Thoracic aorta (tissue), 2 donors: ENCODE measurements around the gene TIMM8A. TPM values are rescaled to one million over a fixed set of nuclear protein-coding genes. Genes with fewer than 3 reads are reported as not detected.

ENCODE experiments used
- ATAC-seq: fragments of 150-250 bp; one replicate; pipeline ENCODE4 v1.8.0; 2017; ENCODE audit warnings: low read depth; ENCODE audit not compliant: insufficient number of reproducible peaks, low FRiP score
- DNase-seq: peaks from one replicate; pipeline ENCODE4 v3.0.0-alpha.2; 2020; ENCODE audit warnings: low spot score
- H3K27ac ChIP-seq, 2 donors: fragments of 200-600 bp; sonication (generic); 1 replicate in 1 of 2; 2 replicates in 1 of 2; pipeline ENCODE4 v1.5.1; 2016; ENCODE audit warnings: mild to moderate bottlenecking in 2 of 2, moderate library complexity in 2 of 2
- H3K27me3 ChIP-seq: fragments of 200-600 bp; sonication (generic); replicated peaks from 2 replicates; pipeline ENCODE4 v1.6.0; 2016; ENCODE audit warnings: mild to moderate bottlenecking; ENCODE audit not compliant: insufficient read depth
- H3K36me3 ChIP-seq: fragments of 200-600 bp; sonication (generic); one replicate; pipeline ENCODE4 v1.5.1; 2016
- H3K4me1 ChIP-seq, 2 donors: fragments of 200-600 bp; sonication (generic); 1 replicate in 1 of 2; 2 replicates in 1 of 2; pipeline versions ENCODE4 v1.5.1 to v1.6.0; 2016; ENCODE audit warnings: low read depth in 2 of 2, mild to moderate bottlenecking in 1 of 2; ENCODE audit not compliant: control insufficient read depth in 1 of 2
- H3K4me3 ChIP-seq: fragments of 200-600 bp; sonication (generic); 2 replicates; pipeline ENCODE4 v1.5.1; 2016; ENCODE audit warnings: mild to moderate bottlenecking
- H3K9me3 ChIP-seq: fragments of 200-600 bp; sonication (generic); 2 replicates; pipeline ENCODE4 v1.5.1; 2016
- total RNA-seq, 2 donors: library from RNA; depleted of rRNA; stranded (reverse); fragments of >200 nt; gene quantifications; one replicate each; pipeline versions ENCODE4 v1.1.0 to v1.2.3, GENCODE V29; 2016
- TF ChIP-seq, protein P1 (sequence below): fragments of 200-600 bp; sonication (generic); IDR thresholded peaks from one replicate; pipeline ENCODE4 v1.5.1; 2019; ENCODE audit warnings: antibody characterized with exemption

Gene TIMM8A
- total RNA-seq, 2 donors from 2014 or later = 1.2 to 17.1 TPM

DNA sequence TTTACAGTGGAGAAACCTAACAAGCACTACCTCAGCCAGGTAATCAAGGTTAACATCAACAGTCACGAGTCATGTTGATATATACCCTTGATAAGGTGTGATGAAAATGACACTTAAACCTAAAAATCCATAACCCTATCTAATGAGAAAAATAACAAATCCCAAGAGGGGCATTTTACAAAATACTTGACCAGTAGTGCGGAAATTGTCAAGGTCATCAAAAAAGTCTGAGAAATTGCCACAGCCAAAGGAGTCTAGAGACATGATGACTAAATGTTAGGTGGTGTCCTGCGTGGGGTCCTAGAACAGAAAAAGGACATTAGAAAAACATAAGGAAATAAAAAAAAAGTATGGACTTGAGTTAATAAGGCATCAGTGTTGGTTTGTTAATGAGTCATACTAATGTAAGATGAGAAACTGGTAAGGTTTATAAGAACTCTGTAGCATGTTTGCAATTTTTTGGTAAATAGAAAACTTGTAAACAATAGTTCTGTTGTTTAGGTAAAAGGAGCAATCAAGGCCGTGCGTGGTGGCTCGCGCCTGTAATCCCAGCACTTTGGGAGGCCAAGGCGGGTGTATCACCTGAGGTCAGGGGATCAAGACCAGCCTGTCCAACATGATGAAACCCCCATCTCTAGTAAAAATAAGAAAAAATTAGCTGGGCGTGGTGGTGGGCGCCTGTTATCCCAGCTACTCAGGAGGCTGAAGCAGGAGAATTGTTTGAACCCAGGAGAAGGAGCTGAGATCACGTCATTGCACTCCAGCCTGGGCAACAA lies 45.2 kb upstream of the TIMM8A start:
- ATAC-seq (no peak), DNase-seq (no peak)
- TF ChIP-seq, protein P1, sequence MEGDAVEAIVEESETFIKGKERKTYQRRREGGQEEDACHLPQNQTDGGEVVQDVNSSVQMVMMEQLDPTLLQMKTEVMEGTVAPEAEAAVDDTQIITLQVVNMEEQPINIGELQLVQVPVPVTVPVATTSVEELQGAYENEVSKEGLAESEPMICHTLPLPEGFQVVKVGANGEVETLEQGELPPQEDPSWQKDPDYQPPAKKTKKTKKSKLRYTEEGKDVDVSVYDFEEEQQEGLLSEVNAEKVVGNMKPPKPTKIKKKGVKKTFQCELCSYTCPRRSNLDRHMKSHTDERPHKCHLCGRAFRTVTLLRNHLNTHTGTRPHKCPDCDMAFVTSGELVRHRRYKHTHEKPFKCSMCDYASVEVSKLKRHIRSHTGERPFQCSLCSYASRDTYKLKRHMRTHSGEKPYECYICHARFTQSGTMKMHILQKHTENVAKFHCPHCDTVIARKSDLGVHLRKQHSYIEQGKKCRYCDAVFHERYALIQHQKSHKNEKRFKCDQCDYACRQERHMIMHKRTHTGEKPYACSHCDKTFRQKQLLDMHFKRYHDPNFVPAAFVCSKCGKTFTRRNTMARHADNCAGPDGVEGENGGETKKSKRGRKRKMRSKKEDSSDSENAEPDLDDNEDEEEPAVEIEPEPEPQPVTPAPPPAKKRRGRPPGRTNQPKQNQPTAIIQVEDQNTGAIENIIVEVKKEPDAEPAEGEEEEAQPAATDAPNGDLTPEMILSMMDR = no peak
- H3K4me3 ChIP-seq = no peak overlapping the region
- no peak overlapping the region for H3K27ac ChIP-seq
- peaks cover 4 to 7% of the 10 kb centered on the region in 2 donors for H3K4me1 ChIP-seq
- no peaks in the 10 kb centered on the region for H3K36me3 ChIP-seq
- H3K27me3 ChIP-seq = no peaks in the 10 kb centered on the region
- H3K9me3 ChIP-seq = no peaks in the 10 kb centered on the region

DNA sequence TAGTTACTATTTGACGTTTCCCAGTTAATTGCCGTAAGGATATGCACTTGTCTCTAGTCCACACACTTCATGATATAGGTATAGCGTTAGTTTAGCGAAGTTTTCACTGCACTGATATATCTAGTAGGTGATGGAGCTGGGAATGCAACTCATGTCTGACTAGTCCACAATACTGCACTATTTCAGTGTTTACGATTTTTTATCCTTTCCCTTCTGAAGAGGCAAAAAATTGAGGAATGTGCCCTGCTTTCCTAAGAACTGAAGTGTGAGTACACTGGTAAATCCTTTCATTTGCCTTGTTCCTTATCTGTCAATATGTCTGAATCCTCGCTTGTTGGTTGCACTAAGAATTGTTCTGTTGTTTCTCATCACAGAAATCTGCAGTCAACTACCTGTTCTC lies 43.3 kb upstream of the TIMM8A start:
- TF ChIP-seq, protein P1 = no peak
- no peaks in the 10 kb centered on the region for H3K27me3 ChIP-seq
- DNase-seq (no peak), ATAC-seq (no peak)
- peaks cover 4 to 7% of the 10 kb centered on the region in 2 donors for H3K4me1 ChIP-seq
- H3K36me3 ChIP-seq = no peaks in the 10 kb centered on the region
- no peaks in the 10 kb centered on the region for H3K9me3 ChIP-seq
- H3K4me3 ChIP-seq = peak overlapping the region; percentile 80
- peak overlapping the region in 1 of 2 donors; percentile 85 for H3K27ac ChIP-seq

DNA sequence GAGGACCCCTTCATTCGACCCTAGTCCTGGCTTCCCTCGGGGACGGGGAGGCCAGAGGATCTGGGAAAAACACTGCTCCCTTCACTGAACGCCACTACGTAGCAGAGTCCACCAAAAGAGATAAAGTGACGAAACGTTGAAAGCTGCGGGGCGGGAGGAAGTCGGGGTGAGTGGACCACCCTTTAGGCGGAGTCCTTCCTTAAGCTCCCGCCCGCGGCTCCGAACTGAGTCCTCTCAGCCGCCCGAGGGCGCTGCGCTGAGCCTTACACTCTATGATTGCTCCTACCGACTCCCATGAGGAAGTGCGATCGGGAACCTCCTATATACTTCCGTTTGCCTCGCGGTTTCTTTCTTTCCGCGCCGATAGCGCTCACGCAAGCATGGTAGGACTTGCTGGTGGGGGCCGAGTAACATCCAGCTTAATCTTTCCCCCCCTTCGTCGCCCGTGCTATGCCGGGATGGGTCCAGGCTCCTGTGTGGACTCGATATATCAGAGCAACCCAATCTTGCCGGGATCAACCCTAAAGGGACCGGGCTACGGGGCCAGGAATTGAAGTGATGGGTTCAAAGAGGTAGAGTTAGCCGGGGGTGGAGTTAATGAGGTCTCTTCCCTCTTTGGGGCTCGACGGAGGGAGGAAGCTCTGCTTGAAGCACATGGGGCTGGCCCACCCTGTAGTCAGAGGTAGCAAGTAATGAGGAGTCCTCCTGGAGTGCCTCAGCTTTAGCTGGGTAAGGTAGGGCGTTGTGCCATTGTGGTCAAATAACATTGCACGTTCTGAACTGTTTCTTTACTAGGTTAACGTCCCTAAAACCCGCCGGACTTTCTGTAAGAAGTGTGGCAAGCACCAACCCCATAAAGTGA lies 42.4 kb upstream of the TIMM8A start, which contains the start of gene RPL36A:
Gene RPL36A (plus strand): TSS at position 348 of the 862 bp plus-strand sequence. CDS start 33 bp downstream, at position 381.
- H3K9me3 ChIP-seq = no peaks in the 10 kb centered on the region
- H3K27me3 ChIP-seq = no peaks in the 10 kb centered on the region
- H3K36me3 ChIP-seq = no peaks in the 10 kb centered on the region
- TF ChIP-seq, protein P1 = peak; percentile 53
- peak within 1 kb of the TSS; percentile 80 for H3K4me3 ChIP-seq
- peak within 1 kb of the TSS; percentile 53 to 85 for H3K27ac ChIP-seq
- DNase-seq = peak; percentile 33
- ATAC-seq = peak; percentile 50
- peaks cover 4 to 7% of the 10 kb centered on the region in 2 donors for H3K4me1 ChIP-seq

DNA sequence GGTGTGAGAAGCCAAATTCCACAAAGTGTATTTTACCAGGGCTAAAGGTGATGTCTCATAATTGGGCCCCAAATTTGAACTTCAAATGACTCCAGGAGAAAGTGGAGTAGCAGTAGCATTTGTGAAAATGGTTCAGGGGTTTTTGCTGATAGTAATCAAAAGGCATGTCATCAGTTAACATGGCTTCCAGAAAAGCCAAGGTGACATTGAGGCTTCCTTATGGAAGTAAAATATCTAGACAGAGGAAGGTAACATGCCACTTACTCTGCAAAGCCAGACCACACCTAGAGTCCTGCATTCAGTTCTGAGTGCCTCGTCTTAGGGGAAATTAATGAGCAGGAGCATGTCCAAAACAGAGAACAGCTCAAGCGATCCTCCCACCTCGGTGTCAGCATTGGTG lies 40.1 kb upstream of the TIMM8A start:
- Histone ChIP-seq H3K27ac (no peak overlapping the region), H3K9me3 (no peaks in the 10 kb centered on the region), H3K4me3 (no peak overlapping the region), H3K36me3 (no peaks in the 10 kb centered on the region), H3K4me1 (peaks cover 4 to 7% of the 10 kb centered on the region in 2 donors), H3K27me3 (no peaks in the 10 kb centered on the region)
- DNase-seq (no peak), ATAC-seq (no peak)
- TF ChIP-seq, protein P1 = no peak

DNA sequence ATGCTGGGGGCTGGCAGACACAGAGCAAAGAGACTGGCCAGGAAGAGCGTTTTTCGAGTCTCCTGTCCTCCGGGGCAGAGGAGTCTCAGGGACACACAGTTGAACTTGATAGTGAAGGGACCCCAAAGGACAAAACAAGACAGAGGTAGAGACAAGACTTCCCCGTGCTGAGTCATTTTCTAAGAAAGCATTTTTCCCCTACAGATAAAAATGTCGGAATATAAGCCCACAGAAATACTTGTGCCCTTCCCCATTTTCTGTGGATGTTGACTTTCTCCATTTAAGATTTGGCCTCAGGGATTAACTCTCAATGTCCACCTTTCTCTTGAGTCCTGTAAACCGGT lies 38.0 kb upstream of the TIMM8A start:
- Histone ChIP-seq H3K36me3 (no peaks in the 10 kb centered on the region), H3K27me3 (no peaks in the 10 kb centered on the region), H3K4me3 (no peak overlapping the region), H3K9me3 (no peaks in the 10 kb centered on the region), H3K27ac (no peak overlapping the region), H3K4me1 (peaks cover 1 to 5% of the 10 kb centered on the region in 2 donors)
- DNase-seq (no peak), ATAC-seq (no peak)
- TF ChIP-seq, protein P1 = no peak
